NB4 (cell line): ENCODE data around the gene ITGA1.

ENCODE experiments used
- POLR2A ChIP-seq: IDR thresholded peaks from 2 replicates; pipeline ENCODE4 v1.6.1; 2011; ENCODE audit warnings: mild to moderate bottlenecking; ENCODE audit not compliant: insufficient read length; ENCODE audit errors: extremely low read depth
- TF ChIP-seq, protein P1 (sequence below): IDR thresholded peaks from one replicate; pipeline ENCODE4 v1.5.1; 2012; ENCODE audit warnings: low read depth, low read length

DNA sequence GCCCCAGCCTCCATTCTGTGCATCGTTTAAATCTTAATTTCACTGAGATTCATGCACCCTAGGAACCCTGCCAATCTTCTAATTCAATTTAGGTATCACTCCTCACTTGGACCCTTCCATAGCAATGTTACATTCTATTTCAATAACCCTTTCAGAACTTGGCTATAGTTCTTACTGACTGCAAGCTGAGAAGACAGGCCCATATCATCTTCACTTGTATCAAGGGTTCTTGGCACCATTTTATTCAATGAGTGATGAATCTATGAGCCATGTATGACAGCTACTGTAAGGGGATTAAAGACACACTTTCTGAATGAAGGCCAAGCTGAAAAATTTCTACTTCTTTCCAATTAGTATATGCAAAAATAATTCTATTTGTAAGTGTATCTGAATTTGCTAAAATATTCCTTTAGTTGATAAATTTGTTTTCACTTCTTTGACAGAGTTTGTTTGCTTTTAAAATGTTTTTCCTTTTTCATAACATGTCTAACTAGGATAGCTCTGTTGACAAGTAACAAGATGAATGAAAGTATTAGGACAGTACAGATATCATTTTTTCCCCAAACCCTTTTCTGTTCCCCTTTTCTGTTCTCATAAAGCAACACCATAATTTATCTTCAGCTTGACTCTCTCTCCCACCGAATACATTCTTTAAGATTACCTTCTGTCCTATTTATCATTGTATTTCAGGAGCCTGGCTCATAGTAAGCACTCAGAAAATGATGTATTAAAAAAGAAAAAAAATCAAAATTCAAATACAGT, 211.0 kb downstream of the ITGA1 start:
- TF ChIP-seq, protein P1, sequence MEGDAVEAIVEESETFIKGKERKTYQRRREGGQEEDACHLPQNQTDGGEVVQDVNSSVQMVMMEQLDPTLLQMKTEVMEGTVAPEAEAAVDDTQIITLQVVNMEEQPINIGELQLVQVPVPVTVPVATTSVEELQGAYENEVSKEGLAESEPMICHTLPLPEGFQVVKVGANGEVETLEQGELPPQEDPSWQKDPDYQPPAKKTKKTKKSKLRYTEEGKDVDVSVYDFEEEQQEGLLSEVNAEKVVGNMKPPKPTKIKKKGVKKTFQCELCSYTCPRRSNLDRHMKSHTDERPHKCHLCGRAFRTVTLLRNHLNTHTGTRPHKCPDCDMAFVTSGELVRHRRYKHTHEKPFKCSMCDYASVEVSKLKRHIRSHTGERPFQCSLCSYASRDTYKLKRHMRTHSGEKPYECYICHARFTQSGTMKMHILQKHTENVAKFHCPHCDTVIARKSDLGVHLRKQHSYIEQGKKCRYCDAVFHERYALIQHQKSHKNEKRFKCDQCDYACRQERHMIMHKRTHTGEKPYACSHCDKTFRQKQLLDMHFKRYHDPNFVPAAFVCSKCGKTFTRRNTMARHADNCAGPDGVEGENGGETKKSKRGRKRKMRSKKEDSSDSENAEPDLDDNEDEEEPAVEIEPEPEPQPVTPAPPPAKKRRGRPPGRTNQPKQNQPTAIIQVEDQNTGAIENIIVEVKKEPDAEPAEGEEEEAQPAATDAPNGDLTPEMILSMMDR, result no peak
- no peak for TF ChIP-seq POLR2A
